HG03354 (cell line): Measurements from ENCODE around the gene PCDHGB7.
"Not testable (repeated sequence)": the region's sequence is repeated elsewhere in the genome, so short reads cannot be mapped to it uniquely, and the experiment has no call there.

Source experiments
- ATAC-seq: cut with Tn5 transposase; IDR thresholded peaks from one replicate; pipeline ENCODE4 v1.9.1; 2021; ENCODE audit warnings: mild to moderate bottlenecking; ENCODE audit not compliant: unreplicated experiment, poor library complexity, severe bottlenecking

PCDHGB7 gene

DNA sequence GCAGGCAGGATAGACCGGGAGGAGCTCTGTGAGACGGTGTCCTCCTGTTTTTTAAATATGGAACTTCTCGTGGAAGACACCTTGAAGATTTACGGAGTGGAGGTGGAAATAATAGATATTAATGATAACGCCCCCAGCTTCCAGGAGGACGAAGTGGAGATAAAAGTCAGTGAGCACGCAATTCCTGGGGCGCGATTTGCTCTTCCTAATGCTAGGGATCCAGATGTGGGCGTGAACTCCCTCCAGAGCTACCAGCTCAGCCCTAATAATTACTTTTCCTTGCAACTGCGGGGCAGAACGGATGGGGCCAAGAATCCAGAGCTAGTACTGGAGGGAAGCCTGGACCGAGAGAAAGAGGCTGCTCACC, 4.0 kb downstream of the PCDHGB7 start:
- ATAC-seq, result no peak

DNA sequence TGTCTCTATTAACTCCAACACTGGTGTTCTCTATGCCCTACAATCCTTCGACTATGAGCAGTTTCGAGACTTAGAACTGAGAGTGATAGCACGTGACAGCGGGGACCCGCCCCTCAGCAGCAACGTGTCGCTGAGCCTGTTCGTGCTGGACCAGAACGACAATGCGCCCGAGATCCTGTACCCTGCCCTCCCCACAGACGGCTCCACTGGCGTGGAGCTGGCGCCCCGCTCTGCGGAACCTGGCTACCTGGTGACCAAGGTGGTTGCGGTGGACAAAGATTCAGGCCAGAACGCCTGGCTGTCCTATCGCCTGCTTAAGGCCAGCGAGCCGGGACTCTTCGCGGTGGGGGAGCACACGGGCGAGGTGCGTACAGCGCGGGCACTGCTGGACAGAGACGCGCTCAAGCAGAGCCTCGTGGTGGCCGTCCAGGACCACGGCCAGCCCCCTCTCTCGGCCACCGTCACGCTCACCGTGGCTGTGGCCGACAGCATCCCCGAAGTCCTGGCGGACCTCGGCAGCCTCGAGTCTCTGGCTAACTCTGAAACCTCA, 5.3 kb downstream of the PCDHGB7 start:
- ATAC-seq, result no peak

DNA sequence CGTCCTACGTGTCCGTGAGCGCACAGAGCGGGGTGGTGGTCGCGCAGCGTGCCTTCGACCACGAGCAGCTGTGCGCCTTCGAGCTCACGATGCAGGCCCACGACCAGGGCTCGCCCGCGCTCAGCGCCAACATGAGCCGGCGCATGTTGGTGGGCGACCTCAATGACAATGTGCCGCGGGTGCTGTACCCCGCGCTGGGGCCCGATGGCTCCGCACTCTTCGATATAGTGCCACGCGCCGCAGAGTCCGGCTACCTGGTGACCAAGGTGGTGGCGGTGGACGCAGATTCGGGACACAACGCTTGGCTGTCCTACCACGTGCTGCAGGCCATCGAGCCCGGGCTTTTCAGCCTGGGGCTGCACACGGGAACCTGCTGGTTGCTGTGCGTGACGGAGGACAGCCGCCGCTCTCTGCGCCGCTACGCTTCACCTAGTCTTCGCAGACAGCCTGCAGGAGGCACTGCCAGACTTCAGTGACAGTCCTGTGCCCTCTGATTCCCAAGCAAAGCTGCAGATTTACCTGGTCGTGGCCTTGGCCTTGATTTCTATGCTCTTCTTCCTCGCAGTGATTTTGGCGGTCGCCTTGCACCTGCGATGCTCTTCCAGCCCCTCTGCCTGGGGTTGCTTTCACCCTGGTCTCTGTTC, 10.4 kb downstream of the PCDHGB7 start:
- no peak for ATAC-seq

DNA sequence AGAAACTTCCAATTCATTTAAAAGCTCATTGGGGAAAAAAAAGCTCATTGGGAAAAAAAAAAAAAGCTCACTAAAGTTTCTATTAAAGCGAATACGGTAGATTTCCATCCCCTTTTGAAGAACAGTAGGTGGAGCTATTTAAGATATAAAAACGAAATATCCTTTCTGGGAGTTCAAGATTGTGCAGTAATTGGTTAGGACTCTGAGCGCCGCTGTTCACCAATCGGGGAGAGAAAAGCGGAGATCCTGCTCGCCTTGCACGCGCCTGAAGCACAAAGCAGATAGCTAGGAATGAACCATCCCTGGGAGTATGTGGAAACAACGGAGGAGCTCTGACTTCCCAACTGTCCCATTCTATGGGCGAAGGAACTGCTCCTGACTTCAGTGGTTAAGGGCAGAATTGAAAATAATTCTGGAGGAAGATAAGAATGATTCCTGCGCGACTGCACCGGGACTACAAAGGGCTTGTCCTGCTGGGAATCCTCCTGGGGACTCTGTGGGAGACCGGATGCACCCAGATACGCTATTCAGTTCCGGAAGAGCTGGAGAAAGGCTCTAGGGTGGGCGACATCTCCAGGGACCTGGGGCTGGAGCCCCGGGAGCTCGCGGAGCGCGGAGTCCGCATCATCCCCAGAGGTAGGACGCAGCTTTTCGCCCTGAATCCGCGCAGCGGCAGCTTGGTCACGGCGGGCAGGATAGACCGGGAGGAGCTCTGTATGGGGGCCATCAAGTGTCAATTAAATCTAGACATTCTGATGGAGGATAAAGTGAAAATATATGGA, 13.0 kb downstream of the PCDHGB7 start, which contains the start of gene PCDHGA12:
Gene PCDHGA12, plus strand, starts transcription at position 176 of the 782 bp plus-strand sequence. Its CDS starts 253 bp downstream, at position 429.
- peak; percentile 85 for ATAC-seq

DNA sequence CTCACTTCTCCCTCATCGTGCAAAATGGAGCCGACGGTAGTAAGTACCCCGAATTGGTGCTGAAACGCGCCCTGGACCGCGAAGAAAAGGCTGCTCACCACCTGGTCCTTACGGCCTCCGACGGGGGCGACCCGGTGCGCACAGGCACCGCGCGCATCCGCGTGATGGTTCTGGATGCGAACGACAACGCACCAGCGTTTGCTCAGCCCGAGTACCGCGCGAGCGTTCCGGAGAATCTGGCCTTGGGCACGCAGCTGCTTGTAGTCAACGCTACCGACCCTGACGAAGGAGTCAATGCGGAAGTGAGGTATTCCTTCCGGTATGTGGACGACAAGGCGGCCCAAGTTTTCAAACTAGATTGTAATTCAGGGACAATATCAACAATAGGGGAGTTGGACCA, 13.8 kb downstream of the PCDHGB7 start:
- peak; percentile 55 for ATAC-seq

DNA sequence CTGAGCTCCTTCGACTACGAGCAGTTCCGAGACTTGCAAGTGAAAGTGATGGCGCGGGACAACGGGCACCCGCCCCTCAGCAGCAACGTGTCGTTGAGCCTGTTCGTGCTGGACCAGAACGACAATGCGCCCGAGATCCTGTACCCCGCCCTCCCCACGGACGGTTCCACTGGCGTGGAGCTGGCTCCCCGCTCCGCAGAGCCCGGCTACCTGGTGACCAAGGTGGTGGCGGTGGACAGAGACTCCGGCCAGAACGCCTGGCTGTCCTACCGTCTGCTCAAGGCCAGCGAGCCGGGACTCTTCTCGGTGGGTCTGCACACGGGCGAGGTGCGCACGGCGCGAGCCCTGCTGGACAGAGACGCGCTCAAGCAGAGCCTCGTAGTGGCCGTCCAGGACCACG, 14.8 kb downstream of the PCDHGB7 start:
- ATAC-seq, result not testable (repeated sequence)

DNA sequence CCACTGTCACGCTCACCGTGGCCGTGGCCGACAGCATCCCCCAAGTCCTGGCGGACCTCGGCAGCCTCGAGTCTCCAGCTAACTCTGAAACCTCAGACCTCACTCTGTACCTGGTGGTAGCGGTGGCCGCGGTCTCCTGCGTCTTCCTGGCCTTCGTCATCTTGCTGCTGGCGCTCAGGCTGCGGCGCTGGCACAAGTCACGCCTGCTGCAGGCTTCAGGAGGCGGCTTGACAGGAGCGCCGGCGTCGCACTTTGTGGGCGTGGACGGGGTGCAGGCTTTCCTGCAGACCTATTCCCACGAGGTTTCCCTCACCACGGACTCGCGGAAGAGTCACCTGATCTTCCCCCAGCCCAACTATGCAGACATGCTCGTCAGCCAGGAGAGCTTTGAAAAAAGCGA, 15.2 kb downstream of the PCDHGB7 start:
- not testable (repeated sequence) for ATAC-seq

DNA sequence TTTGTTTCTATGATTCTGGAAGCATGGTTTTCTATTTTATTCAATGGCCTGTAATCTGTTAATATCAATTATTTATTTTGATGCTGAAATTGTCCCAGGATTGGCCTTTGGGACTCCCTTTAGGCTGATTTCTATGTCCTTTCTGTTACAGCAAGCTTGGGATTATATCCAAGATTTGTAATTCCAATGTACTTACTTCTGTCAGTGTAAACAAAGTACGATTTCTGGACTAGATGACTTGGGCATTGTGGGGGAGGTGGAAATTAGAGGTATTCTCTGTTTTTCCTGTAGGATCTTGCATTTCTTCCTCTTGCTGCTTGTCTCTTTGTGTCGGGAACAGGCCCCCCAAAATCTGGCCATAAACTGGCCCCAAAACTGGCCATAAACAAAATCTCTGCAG, 16.5 kb downstream of the PCDHGB7 start:
- no peak for ATAC-seq

DNA sequence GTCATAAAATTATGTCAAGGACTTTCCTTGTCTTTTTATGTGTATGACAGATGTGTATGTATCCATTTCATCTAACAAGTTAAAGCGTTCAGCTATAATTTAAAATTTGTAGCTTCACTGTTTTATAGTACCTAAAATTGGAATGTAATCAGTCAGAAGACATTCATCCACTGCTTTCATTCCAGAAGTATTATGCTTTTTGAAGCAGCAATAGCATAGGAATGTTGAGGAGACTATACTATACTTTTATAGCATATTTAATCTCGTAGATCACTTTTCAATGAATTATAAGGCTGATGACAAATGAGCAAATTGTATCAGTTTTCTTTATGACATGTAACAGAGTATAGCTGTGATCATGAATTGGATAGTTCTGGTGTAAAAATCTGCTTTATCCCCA, 19.7 kb downstream of the PCDHGB7 start:
- ATAC-seq, result no peak

DNA sequence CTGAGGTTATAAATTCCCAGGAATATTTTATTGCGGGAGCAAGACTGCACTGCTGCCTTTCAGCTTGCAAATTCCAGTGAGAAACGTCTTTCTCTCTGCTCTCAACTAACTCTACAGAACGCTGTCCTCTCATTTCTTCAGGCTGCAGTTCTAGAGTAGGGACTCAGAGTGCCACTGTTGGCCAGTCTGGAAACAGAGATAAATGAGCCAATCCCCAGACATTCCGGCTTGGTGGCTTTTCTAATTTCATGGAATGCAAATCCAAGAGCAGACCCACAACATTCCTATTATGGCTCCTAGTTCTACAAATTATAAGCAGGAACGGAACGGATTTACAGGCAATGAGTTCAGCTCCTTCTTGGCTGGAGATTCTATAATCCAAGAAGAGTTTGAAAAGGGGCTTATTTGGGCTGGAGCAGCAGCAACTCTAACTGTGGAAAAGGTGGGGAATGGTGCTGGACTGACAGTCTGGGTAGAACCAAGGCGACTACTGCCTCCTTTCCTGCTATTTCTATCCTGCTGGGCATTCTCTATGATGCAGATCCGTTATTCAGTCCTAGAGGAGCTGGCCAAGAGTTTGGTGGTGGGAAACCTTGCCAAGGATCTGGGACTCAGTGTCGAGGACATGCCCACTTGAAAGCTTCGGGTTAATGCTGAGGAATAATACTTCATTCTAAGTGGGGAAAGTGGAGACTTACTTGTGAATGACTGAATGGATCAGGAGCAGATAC, 22.1 kb downstream of the PCDHGB7 start:
- ATAC-seq, result no peak

DNA sequence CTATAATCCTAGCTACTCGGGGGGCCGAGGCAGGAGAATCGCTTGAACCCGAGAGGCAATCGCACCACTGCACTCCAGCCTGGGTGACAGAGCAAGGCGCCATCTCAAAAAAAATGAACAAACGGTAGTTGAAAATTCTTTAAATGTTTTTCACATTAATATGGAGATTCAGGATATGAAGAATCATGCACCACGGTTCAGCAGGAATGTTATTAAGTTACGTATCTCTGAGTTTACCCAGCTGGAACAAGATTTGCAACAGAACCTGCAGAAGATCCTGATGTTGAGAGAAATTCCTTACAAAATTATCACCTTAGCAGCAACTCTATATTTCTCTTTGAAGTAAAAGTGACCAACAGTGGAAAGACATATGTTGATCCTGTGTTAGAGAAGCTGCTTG, 22.9 kb downstream of the PCDHGB7 start:
- ATAC-seq, result no peak

DNA sequence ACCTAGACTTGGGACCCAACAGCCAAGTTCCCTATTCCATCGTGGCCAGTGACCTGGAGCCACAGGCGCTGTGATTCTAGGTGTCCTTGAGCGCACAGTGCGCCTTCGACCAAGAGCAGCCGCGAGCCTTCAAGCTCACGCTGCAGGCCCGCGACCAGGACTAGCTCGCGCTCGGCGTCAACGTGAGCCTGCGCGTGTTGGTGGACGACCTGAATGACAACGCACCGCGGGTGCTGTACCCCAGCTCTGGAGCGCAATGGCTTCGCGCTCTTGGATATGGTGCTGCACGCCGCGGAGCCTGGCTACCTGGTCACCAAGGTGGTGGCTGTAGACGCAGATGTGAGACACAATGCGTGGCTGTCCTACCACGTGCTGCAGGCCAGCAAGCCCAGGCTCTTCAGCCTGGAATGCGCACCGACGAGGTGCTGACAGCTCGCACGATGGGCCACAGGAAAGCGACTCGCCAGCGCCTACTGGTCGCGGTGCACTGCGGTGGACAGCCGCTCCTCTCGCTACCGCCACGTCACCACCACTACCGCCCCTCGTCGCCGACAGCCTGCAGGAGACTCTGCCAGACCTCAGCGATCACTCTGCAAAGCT, 24.2 kb downstream of the PCDHGB7 start:
- no peak for ATAC-seq

DNA sequence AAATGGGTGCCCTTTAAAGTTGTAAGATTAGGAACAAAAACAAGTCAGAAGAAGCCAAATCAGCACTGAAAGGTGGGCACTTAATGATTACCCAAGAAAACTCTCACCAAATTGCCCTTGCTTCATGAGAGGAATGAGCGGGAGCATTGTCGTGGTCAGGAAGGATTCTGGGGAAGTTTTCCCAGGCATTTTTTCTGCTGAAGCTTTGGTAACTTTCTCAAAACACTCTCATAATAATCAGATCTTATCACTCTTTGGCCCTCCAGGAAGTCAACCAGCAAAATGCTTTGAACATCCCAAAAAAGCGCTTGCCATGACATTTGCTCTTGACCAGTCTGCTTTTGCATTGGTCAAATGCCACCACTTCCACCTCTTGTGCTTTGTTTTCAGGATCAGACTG, 47.9 kb downstream of the PCDHGB7 start:
- no peak for ATAC-seq
